OCI-M2 (cell line): ENCODE data around the gene CDKAL1.
"Not testable (repeated sequence)": the region's sequence is repeated elsewhere in the genome, so short reads cannot be mapped to it uniquely, and the experiment has no call there.

Source experiments
- DNase-seq: peaks from one replicate; lab custom pipeline; 2025; ENCODE audit not compliant: unreplicated experiment; lab: John Stamatoyannopoulos, UW

CDKAL1 gene

GRCh38 chr6:21188505-21189223 lies 654.4 kb downstream of the CDKAL1 start:
- no peak for DNase-seq

GRCh38 chr6:21189759-21190158 lies 655.5 kb downstream of the CDKAL1 start:
- DNase-seq: no peak

DNA sequence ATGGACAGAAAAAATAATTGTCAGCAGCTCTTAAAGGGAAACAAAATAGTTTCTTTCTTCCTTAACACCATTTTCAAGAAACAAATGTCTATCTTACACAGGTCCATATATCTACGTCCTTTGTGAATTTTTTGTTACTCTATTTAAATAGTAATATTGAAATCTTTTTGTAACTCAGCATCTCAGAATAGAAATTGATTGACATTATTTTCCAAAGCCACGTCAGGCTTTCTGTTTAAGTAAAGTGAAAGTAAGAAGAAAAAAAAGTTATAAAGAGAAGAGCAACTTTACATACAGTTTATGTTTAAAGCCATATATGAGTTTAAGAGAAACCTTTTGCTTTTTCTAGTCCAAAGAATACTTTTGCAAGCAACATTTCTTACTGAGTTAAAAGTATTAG lies 656.4 kb downstream of the CDKAL1 start:
- no peak for DNase-seq

DNA sequence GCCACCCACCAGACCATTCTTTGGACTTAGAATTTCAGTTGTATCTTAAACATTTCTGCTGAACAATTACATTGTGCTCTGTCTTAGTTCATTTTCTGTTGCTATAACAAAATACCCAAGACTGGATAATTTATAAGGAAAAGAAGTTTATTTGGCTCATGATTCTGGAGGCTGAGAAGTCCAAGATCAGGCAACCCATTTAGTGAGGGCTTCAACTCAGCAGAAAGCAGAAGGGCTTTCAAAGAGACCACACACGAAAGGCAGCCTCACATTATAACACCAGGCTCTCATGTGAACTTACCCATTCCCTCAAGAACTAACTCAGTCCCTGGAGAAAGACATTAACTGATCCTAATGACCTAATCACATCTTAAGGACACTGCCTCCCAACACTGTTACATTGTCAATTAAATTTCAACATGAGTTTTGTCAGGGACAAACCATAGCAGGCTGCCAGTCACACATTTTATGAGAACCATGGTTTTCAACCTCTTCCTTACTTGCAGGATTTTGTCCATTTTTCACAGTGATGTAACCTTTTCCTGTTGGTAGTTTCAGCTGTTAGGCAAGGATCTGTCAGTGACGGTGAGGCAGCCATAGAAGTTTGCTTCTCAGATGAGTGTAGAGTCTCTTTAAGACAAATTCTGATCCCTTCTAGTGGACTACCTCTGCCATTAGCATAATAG lies 659.7 kb downstream of the CDKAL1 start:
- DNase-seq: no peak

- DNase-seq: not testable (repeated sequence)
Measured at GRCh38 chr6:21195301-21195700, 661.0 kb downstream of the CDKAL1 start.

DNA sequence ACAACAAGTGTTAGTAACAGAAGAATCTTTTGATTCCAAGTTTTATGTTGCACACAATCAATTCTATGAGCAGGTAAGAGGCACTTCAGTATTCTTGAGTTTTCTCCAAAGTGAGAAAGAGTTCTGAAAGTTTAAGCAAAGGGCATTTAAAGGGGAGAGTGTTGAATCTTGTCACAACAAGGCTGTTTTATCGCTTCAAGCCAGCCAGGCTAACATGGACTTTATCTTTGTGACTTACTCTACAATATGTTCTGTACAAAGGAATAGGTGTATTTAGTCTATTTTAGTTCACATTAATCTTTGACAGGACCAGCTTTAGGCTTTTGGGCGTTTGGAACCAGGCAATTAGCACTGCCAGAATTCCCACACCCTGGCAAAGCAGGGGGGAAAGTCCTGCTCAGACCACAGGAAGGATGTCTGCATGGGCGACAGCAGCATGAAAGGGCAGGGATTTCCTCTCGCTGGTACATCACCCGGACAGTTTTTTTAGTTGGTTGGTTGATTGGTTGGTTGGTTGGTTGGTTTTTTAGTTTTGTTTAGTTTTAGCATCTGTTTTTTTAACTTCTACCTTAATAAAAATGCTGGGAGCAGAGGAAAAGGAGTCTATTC lies 663.9 kb downstream of the CDKAL1 start:
- no peak for DNase-seq

DNA sequence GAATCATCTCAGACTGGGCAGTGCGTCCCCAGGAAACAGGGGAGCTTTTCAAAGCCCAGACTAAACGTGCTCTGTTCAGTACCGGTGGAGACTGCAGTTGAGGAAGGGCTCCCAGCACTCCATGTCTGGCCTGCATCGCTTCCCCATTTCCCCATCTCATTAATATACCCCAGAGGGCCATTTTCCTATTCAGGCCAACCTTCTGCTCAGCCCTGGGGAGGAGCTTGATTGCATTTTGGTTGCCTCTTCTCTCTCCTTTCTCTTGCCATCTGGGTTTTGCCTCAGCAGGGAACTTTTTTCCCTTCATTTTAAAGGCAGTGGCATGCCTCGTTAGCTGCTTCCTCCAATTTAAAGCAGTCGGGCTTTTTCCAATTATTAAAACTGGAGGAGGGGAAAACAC lies 665.0 kb downstream of the CDKAL1 start:
- DNase-seq: no peak

- no peak for DNase-seq
Measured at GRCh38 chr6:21200134-21200870, 666.0 kb downstream of the CDKAL1 start.

GRCh38 chr6:21201187-21201586 lies 666.9 kb downstream of the CDKAL1 start:
- DNase-seq: no peak

GRCh38 chr6:21201637-21202350 lies 667.5 kb downstream of the CDKAL1 start:
- no peak for DNase-seq

- DNase-seq: no peak
Measured at GRCh38 chr6:21202521-21202920, 668.3 kb downstream of the CDKAL1 start.

GRCh38 chr6:21204951-21205350 lies 670.7 kb downstream of the CDKAL1 start:
- DNase-seq: no peak

- no peak for DNase-seq
Measured at GRCh38 chr6:21208081-21208795, 674.0 kb downstream of the CDKAL1 start.

DNA sequence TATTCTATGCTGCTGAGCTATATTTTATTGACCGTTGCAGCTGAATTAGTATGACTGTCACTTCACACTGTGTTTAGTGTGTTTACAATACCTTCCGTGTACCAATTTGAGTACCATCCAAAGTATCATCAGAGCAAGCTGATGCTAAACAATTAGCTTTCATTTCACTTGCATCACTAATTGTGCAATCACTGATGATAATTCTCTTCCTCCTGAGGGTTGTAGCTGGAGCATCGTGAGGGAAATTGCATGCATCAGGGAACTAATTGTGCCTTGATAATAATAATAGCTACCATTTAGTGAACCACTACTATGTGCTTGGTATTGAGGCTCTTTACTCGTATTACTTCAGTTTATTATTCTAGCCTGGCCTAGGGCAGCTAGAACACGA lies 674.5 kb downstream of the CDKAL1 start:
- no peak for DNase-seq

GRCh38 chr6:21213492-21213891 lies 679.2 kb downstream of the CDKAL1 start:
- no peak for DNase-seq

DNA sequence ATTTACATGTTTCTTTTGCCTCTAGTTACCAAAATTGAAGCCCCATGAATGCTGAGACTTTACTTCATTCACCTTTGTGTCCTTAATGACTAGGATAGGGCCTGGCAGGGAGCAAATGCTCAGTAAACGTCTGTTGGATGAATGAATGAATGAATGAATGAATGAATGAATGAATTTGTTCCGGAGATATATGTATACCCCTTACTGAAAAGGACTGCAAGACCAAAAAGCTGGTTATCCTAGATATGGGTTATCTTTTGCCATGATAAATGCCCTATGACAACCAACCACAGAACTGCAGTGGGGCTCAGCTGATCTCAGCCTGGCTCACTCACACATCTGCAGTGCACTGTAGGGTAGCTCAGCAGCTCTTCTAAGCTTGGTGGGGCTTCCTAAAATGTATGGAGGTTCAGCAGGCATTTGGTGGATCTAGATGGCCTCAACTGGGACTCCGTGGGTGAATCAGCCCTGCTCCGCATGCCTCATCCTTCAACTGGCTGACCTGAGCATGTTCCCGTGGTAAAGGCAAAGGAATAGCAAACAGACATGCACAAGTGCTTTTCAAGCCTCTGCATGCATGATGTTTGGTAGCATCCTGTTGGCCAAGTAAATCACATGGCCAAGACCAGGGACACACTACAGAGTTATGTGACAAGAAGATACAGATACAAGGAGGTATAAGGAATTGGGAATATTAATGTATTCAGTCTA lies 680.6 kb downstream of the CDKAL1 start:
- DNase-seq: no peak

GRCh38 chr6:21219241-21219640 lies 685.0 kb downstream of the CDKAL1 start:
- no peak for DNase-seq

GRCh38 chr6:21219856-21220255 lies 685.6 kb downstream of the CDKAL1 start:
- no peak for DNase-seq

- DNase-seq: no peak
Measured at GRCh38 chr6:21220271-21220987, 686.2 kb downstream of the CDKAL1 start.
